Suprapubic skin (tissue), 3 donors: ENCODE measurements around the gene ATG5.

ENCODE experiments used
- POLR2A ChIP-seq, 2 donors: fragments of 450-650 bp; IDR thresholded peaks; one replicate each; pipeline ENCODE4 v1.6.1; 2017; ENCODE audit warnings: antibody characterized with exemption in 2 of 2, mild to moderate bottlenecking in 2 of 2, moderate library complexity in 2 of 2
- TF ChIP-seq, protein P1 (sequence below), 2 donors: fragments of 200-600 bp in 1 of 2; fragments of 450-650 bp in 1 of 2; sonication (generic) in 1 of 2; IDR thresholded peaks; one replicate each; pipeline ENCODE4 v1.5.1; 2016 to 2019; ENCODE audit warnings: antibody characterized with exemption in 2 of 2, mild to moderate bottlenecking in 1 of 2, moderate library complexity in 1 of 2

DNA sequence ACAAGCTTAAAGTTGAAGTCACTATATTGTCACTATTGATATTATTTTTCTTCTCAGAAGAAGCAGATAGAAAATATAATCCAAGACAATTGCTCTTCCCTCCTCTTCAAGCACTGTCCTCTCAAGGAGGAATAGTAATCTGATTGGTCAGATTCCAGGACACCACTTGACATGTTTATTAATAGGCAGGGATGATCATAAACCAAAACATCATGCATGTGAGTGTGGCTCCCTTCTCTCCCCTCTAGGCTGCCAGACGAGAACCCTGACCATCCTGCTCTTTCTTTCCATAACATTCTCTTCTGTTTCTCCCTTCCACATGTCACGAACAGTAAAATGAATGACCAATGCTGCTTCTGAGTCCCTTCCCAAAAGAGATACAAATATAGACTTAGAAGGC is 7.5 kb downstream of the ATG5 start:
- TF ChIP-seq, protein P1, sequence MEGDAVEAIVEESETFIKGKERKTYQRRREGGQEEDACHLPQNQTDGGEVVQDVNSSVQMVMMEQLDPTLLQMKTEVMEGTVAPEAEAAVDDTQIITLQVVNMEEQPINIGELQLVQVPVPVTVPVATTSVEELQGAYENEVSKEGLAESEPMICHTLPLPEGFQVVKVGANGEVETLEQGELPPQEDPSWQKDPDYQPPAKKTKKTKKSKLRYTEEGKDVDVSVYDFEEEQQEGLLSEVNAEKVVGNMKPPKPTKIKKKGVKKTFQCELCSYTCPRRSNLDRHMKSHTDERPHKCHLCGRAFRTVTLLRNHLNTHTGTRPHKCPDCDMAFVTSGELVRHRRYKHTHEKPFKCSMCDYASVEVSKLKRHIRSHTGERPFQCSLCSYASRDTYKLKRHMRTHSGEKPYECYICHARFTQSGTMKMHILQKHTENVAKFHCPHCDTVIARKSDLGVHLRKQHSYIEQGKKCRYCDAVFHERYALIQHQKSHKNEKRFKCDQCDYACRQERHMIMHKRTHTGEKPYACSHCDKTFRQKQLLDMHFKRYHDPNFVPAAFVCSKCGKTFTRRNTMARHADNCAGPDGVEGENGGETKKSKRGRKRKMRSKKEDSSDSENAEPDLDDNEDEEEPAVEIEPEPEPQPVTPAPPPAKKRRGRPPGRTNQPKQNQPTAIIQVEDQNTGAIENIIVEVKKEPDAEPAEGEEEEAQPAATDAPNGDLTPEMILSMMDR (IDR thresholded peaks at IDR 0.05) = no peak
- TF ChIP-seq POLR2A (IDR thresholded peaks at IDR 0.05) = no peak
